ENCODE measurements around the gene CLEC18C. TPM values are rescaled to one million over a fixed set of nuclear protein-coding genes. Genes with fewer than 3 reads are reported as not detected.

Gene CLEC18C
- total RNA-seq, 1 donor = 0.43 TPM

DNA sequence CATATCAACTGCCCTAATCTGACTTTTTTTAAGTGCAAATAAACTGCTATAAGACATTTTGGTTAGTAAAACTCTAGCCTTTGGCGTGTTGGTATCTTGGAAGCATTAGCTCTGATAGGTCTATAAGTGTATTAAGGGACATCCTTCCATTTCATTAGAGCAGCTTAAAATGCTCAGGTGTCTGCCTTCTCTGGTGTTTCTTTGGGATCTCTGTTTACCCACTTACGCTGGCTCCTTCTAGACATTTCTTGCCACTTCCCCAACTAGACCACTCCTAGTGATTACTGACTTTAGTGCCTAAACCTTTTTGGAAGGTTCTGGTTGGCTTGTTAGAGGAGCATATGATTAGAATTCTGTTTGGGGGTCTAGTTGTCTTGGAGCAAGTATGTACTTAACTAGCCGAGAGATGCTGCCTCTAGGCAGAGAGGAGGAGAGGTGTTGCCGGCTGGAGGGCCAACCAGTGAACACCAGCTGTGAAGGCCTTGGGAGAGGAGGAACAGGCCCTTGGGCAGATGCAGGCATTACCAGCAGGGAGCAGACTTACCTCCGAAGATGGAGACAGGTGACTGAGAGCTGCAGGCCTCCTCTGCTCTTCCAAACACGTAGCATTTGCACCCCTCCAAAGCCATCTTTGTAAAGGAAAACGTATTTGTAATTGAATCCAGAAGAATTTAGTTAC, 15.2 kb upstream of the CLEC18C start:
- no peak for DNase-seq (ENCODE audit: low read depth)
- H3K4me3 ChIP-seq (ENCODE audit: low read depth, low read length) = no peak overlapping the region
- TF ChIP-seq, protein P1, sequence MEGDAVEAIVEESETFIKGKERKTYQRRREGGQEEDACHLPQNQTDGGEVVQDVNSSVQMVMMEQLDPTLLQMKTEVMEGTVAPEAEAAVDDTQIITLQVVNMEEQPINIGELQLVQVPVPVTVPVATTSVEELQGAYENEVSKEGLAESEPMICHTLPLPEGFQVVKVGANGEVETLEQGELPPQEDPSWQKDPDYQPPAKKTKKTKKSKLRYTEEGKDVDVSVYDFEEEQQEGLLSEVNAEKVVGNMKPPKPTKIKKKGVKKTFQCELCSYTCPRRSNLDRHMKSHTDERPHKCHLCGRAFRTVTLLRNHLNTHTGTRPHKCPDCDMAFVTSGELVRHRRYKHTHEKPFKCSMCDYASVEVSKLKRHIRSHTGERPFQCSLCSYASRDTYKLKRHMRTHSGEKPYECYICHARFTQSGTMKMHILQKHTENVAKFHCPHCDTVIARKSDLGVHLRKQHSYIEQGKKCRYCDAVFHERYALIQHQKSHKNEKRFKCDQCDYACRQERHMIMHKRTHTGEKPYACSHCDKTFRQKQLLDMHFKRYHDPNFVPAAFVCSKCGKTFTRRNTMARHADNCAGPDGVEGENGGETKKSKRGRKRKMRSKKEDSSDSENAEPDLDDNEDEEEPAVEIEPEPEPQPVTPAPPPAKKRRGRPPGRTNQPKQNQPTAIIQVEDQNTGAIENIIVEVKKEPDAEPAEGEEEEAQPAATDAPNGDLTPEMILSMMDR (IDR thresholded peaks at IDR 0.05; ENCODE audit: insufficient read depth, low read depth, low read length) = no peak

DNA sequence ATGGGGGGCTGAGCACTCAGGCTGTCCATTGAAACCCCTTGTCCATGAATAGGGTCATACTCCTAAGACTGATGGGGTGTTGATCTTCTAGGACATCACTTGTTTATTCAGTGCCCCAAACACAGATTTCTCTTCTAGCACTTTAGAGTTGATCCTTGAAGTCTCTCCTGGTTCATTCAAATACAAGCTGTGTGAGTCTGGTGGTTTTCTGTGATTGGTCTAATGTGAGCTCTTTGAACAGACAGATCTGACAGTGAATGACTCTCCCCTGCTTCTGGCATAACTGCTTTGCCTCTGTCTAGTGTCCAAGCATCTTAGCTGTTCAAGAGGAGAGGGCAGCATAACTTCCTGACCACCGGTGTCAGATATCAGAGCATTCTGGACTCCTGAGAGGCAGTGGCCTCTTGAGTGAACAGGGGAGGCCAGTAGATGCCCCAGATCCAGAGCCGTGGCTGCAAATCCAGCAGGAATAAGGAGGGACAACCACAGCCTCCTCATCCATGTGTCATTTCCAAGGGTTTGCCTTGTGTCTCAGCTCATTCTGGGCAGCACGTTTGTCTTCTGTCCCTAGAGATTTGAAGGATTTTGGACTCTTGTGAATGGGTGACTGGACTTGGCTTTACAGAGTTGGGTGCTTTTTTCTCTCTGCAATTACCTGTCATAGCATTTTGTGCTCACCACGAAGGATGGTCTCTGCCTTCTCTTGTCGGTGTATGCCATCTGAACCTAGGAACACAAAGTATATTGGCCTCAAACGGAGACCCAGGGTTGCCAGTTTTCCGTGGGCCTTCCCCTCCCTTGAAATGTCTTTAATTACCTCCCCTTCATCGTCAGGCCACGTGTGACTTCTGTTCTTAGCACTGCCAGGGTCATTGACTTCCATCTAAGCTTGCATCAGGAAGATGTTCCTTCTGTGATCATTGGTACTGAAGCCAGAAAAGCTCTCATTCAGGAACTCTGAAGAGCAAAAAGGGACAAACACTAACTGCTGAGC, 13.9 kb upstream of the CLEC18C start:
- no peak overlapping the region for H3K4me3 ChIP-seq (ENCODE audit: low read depth, low read length)
- TF ChIP-seq, protein P1 (IDR thresholded peaks at IDR 0.05; ENCODE audit: insufficient read depth, low read depth, low read length) = no peak
- DNase-seq (ENCODE audit: low read depth) = peak; percentile 18

DNA sequence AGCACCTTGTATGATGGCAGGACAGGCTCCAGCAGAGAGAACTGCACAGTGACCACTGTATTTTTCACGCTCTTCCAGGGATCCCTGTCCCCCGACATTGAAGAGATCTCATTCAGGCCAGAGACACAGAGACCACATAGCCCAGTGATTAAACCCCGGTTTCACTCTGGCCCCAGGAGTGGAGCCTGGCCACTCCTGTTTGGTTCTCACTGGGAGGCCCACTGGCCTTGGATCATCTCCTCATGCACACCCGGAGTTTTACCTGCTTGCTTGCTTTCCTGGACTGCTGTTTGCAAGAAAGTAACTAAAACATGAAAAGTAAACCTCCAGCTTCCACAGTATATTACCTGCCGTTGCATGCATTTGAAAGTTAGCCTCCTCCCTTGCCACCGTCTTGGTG, 13.2 kb upstream of the CLEC18C start:
- H3K4me3 ChIP-seq (ENCODE audit: low read depth, low read length) = no peak overlapping the region
- DNase-seq (ENCODE audit: low read depth) = no peak
- TF ChIP-seq, protein P1 (IDR thresholded peaks at IDR 0.05; ENCODE audit: insufficient read depth, low read depth, low read length) = no peak

DNA sequence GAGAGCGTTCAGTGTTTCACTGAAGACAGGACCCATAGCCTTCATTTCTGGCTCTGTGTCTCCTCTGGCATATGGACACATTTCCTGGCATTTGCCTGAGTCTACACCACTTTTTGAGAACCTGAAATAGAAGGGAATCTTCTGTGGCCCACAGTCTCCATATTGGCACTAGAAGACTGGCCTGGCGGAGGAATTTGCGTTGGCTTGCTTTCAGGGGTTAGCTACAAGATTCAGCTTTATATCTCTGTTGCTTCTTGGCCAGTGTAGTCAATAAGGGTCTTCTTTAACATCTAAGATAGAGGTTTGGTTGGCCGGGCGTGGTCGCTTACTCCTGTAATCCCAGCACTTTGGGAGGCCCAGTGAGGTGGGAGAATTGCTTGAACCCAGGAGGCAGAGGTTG, 12.8 kb upstream of the CLEC18C start:
- no peak for DNase-seq (ENCODE audit: low read depth)
- TF ChIP-seq, protein P1 (IDR thresholded peaks at IDR 0.05; ENCODE audit: insufficient read depth, low read depth, low read length) = no peak
- no peak overlapping the region for H3K4me3 ChIP-seq (ENCODE audit: low read depth, low read length)

DNA sequence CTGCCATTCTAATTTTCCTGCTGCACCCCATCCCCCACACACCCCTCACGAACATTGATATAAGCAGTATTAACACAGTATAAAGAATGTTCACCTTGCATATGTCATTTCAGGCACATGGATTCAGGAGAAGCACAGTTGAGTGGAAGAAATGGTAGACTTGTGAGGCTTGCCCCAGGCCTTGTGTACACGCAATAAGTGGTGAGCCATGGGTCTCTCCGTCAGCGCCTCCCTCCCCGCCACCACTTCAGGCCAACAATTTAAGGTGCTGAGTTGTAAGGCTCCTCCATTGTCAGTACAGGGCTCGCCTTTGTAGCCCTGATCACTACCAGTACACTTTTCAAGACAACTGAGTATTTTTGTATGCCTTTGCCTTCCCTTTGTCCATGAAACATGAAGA, 12.2 kb upstream of the CLEC18C start:
- DNase-seq (ENCODE audit: low read depth) = no peak
- TF ChIP-seq, protein P1 (IDR thresholded peaks at IDR 0.05; ENCODE audit: insufficient read depth, low read depth, low read length) = no peak

DNA sequence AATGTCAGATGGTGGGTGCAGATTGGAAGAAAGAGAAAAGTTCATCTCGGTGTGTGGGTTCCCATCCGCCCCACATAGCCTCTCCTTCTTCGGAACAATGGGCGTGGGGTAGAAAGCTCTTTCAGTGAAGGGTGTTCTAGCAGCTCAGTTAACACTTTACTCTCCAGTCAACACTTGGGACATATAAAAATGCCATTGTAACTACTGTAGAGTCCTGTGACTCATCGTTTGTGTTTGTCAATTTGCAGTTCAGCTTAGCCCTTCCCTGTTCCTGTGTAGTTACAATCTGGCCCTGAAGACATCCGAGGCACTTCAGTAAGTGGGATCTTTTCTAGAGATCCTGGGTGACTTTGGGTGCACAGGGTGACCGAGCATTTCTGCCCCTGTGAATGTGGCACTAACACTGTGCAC, 11.5 kb upstream of the CLEC18C start:
- peak; percentile 71 for DNase-seq (ENCODE audit: low read depth)
- TF ChIP-seq, protein P1 (IDR thresholded peaks at IDR 0.05; ENCODE audit: insufficient read depth, low read depth, low read length) = no peak
- no peak overlapping the region for H3K4me3 ChIP-seq (ENCODE audit: low read depth, low read length)

More for the DNA sequence above, 12.2 kb upstream of the CLEC18C start:
- H3K4me3 ChIP-seq (ENCODE audit: low read depth, low read length) = no peak overlapping the region
